B cell (primary cell): ENCODE data around the gene UNC79. TPM values are rescaled to one million over a fixed set of nuclear protein-coding genes. Genes with fewer than 3 reads are reported as not detected.

ENCODE experiments used
- ATAC-seq: fragments of 200-7000 bp; cut with Tn5 transposase; one replicate; pipeline ENCODE4 v1.10.0; 2021; ENCODE audit warnings: low read depth, mild to moderate bottlenecking, moderate number of reproducible peaks, moderate library complexity
- CTCF ChIA-PET: fragments of 350-600 bp; sonication (Branson Sonifier 250); formaldehyde crosslinking; loops from one replicate; lab custom pipeline; 2021; ENCODE audit warnings: antibody characterized with exemption, inconsistent platforms; lab: Charles Lee
- POLR2A ChIA-PET: fragments of 350-600 bp; sonication (Branson Sonifier 250); formaldehyde crosslinking; loops from one replicate; lab custom pipeline; 2021; ENCODE audit warnings: antibody characterized with exemption; lab: Charles Lee
- DNase-seq: peaks from one replicate; pipeline ENCODE4 v3.0.0; 2013
- H2AFZ ChIP-seq: 2 replicates; pipeline ENCODE4 v1.6.1; 2012; ENCODE audit warnings: mild to moderate bottlenecking, low read depth, low read length; ENCODE audit not compliant: insufficient read depth, poor library complexity, severe bottlenecking
- H3K27ac ChIP-seq, 2 donors: 1 replicate in 1 of 2; 2 replicates in 1 of 2; pipeline ENCODE4 v1.5.1; 2012 to 2013; ENCODE audit warnings: low read length in 2 of 2, mild to moderate bottlenecking in 2 of 2, moderate library complexity in 1 of 2
- H3K27me3 ChIP-seq, 4 experiments: fragments of 200-600 bp in 1 of 4; sonication (generic) in 1 of 4; replicated peaks in 1 of 4; 1 replicate in 2 of 4; 2 replicates in 2 of 4; pipeline versions ENCODE4 v1.6.1 to v1.7.0; 2013 to 2016; ENCODE audit warnings: low read length in 3 of 4, mild to moderate bottlenecking in 2 of 4, mixed read lengths in 1 of 4, moderate library complexity in 1 of 4; ENCODE audit not compliant: insufficient read depth in 4 of 4, control insufficient read depth in 3 of 4; ENCODE audit errors: control extremely low read depth in 1 of 4
- H3K36me3 ChIP-seq, 2 experiments: replicated peaks in 1 of 2; 1 replicate in 1 of 2; 2 replicates in 1 of 2; pipeline versions ENCODE4 v1.6.1 to v1.7.1; 2013; ENCODE audit warnings: low read length in 1 of 2; ENCODE audit not compliant: insufficient read depth in 2 of 2, control insufficient read depth in 1 of 2; ENCODE audit errors: control extremely low read depth in 1 of 2, extremely low read depth in 1 of 2
- H3K4me1 ChIP-seq, 2 donors: fragments of 200-600 bp in 1 of 2; sonication (generic) in 1 of 2; 1 replicate in 1 of 2; 2 replicates in 1 of 2; pipeline versions ENCODE4 v1.5.1 to v1.6.1; 2013 to 2017; ENCODE audit warnings: low read length in 2 of 2; ENCODE audit not compliant: control insufficient read depth in 2 of 2, insufficient read depth in 2 of 2
- H3K4me2 ChIP-seq: replicated peaks from 2 replicates; pipeline ENCODE3; 2012; ENCODE audit warnings: mild to moderate bottlenecking, low read depth, low read length; ENCODE audit not compliant: poor library complexity, severe bottlenecking
- H3K4me3 ChIP-seq, 5 experiments: fragments of 200-600 bp in 1 of 5; sonication (generic) in 1 of 5; 1 replicate in 3 of 5; 2 replicates in 2 of 5; pipeline versions ENCODE4 v1.5.1 to v1.7.0; 2011 to 2016; ENCODE audit warnings: low read length in 4 of 5, mild to moderate bottlenecking in 4 of 5, low read depth in 2 of 5, control low read depth in 1 of 5, moderate library complexity in 1 of 5; ENCODE audit not compliant: insufficient read depth in 1 of 5; ENCODE audit errors: control extremely low read depth in 1 of 5, extremely low read depth in 1 of 5
- H3K79me2 ChIP-seq: fragments of 200-600 bp; sonication (generic); one replicate; pipeline ENCODE4 v1.6.0; 2016; ENCODE audit warnings: low read length; ENCODE audit not compliant: control insufficient read depth, insufficient read depth
- H3K9ac ChIP-seq: fragments of 200-600 bp; sonication (generic); 2 replicates; pipeline ENCODE4 v1.6.1; 2017; ENCODE audit warnings: mild to moderate bottlenecking, low read length, moderate library complexity
- H3K9me3 ChIP-seq, 3 donors: one replicate each; pipeline versions ENCODE4 v1.6.1 to v1.7.1; 2013; ENCODE audit warnings: low read length in 2 of 3; ENCODE audit not compliant: control insufficient read depth in 2 of 3, insufficient read depth in 1 of 3; ENCODE audit errors: control extremely low read depth in 1 of 3
- H4K20me1 ChIP-seq: 2 replicates; pipeline ENCODE4 v1.6.0; 2012; ENCODE audit warnings: mild to moderate bottlenecking, low read length; ENCODE audit not compliant: insufficient read depth, control insufficient read depth, poor library complexity, severe bottlenecking
- H3K27ac Mint-ChIP-seq: one replicate; pipeline ENCODE4 v1.8.0; 2021; ENCODE audit warnings: mixed read lengths
- H3K27me3 Mint-ChIP-seq: one replicate; pipeline ENCODE4 v1.8.0; 2021; ENCODE audit warnings: mixed read lengths
- H3K4me1 Mint-ChIP-seq: one replicate; pipeline ENCODE4 v1.8.0; 2021; ENCODE audit warnings: mixed read lengths
- H3K4me3 Mint-ChIP-seq: one replicate; pipeline ENCODE4 v1.8.0; 2021; ENCODE audit warnings: mixed read lengths
- H3K9me3 Mint-ChIP-seq: one replicate; pipeline ENCODE4 v1.8.0; 2022; ENCODE audit warnings: mixed read lengths; ENCODE audit not compliant: insufficient read depth
- EZH2 ChIP-seq: IDR thresholded peaks from 2 replicates; pipeline ENCODE4 v1.6.1; 2012; ENCODE audit warnings: borderline replicate concordance, low read depth, mild to moderate bottlenecking, moderate library complexity, low read length; ENCODE audit not compliant: insufficient read depth, poor library complexity, severe bottlenecking
- WGBS: methylation state at CpG from one replicate; pipeline ENCODE4 v1.1.5; 2013; ENCODE audit warnings: missing lambda C conversion rate; ENCODE audit not compliant: insufficient coverage; 5-methylcytosine and 5-hydroxymethylcytosine counted together
- intact Hi-C: fragments of 100-400 bp; cut with micrococcal nuclease; formaldehyde crosslinking; loops from one replicate; pipeline ENCODE4 v1.10.0; 2022
- polyA plus RNA-seq: library from polyadenylated mRNA; depleted of rRNA; stranded (reverse); fragments of >200 nt; gene quantifications from 2 replicates; pipeline ENCODE4 v1.2.3, GENCODE V29; 2012
- total RNA-seq, 2 donors: library from RNA; stranded (reverse); fragments of 120-200 nt in 1 of 2; gene quantifications; 1 replicate in 1 of 2; 2 replicates in 1 of 2; pipeline versions ENCODE4 v1.2.3 to v1.2.4, GENCODE V29; 2013 to 2022
- TF ChIP-seq, protein P1 (sequence below): fragments of 200-600 bp; IDR thresholded peaks from one replicate; pipeline ENCODE4 v1.8.0; 2022; ENCODE audit warnings: antibody characterized with exemption, mild to moderate bottlenecking

The UNC79 gene
- total and polyA plus RNA-seq, 2 donors (not counting 1 experiment from before 2014, with no cell fraction given) = 0.04 to 0.15 TPM

DNA sequence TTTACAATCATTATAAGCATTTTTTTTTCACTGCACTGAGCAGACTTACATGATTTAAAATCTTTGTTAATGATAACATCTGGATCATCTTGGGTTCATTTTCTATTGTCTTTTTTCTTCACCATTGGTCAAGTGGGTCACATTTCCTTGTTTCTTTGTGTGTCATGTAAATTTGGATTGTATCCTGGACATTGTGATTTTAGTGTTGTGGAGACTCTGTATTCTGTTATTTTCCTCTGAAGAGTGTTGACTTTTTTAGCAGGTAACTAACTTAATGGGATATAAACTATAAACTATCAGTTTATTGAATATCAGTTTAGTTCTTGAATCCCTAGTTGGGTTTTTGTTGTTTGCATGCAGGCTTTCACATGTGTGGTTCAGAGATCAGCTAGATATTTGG, 4.0 kb upstream of the UNC79 start:
- CTCF ChIA-PET = no interaction called here
- H3K4me1 Mint-ChIP-seq = peaks cover 5% of the 10 kb centered on the region
- TF ChIP-seq, protein P1, sequence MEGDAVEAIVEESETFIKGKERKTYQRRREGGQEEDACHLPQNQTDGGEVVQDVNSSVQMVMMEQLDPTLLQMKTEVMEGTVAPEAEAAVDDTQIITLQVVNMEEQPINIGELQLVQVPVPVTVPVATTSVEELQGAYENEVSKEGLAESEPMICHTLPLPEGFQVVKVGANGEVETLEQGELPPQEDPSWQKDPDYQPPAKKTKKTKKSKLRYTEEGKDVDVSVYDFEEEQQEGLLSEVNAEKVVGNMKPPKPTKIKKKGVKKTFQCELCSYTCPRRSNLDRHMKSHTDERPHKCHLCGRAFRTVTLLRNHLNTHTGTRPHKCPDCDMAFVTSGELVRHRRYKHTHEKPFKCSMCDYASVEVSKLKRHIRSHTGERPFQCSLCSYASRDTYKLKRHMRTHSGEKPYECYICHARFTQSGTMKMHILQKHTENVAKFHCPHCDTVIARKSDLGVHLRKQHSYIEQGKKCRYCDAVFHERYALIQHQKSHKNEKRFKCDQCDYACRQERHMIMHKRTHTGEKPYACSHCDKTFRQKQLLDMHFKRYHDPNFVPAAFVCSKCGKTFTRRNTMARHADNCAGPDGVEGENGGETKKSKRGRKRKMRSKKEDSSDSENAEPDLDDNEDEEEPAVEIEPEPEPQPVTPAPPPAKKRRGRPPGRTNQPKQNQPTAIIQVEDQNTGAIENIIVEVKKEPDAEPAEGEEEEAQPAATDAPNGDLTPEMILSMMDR = no peak
- TF ChIP-seq EZH2 = no peak
- H3K27me3 Mint-ChIP-seq = peaks cover 27% of the 10 kb centered on the region
- POLR2A ChIA-PET = no interaction called here
- no peak overlapping the region for H3K4me3 Mint-ChIP-seq
- peaks cover 3 to 9% of the 10 kb centered on the region in 2 donors for H3K4me1 ChIP-seq
- H3K4me2 ChIP-seq = no peak overlapping the region
- no peaks in the 10 kb centered on the region for H4K20me1 ChIP-seq
- H3K27ac Mint-ChIP-seq = no peak overlapping the region
- DNase-seq = no peak
- intact Hi-C loops = no loop called here
- no peaks in the 10 kb centered on the region for H3K36me3 ChIP-seq
- H3K9me3 Mint-ChIP-seq = peaks cover 15% of the 10 kb centered on the region
- peaks cover 6 to 11% (median 9%) of the 10 kb centered on the region in 3 donors for H3K9me3 ChIP-seq
- no peak overlapping the region for H3K9ac ChIP-seq
- H3K27me3 ChIP-seq = peaks cover 0 to 17% (median 8%) of the 10 kb centered on the region in 4 experiments
- no peaks in the 10 kb centered on the region for H3K79me2 ChIP-seq
- no peak overlapping the region for H3K4me3 ChIP-seq
- H3K27ac ChIP-seq = no peak overlapping the region
- no peak for ATAC-seq
- no peak overlapping the region for H2AFZ ChIP-seq

- 19% methylated on average over 6 of the region's 27 CpGs for WGBS
- peaks cover 0 to 24% (median 20%) of the 10 kb centered on the region in 4 experiments for H3K27me3 ChIP-seq
Measured at GRCh38 chr14:93431036-93431670, 414 bp downstream of the UNC79 start.

More at GRCh38 chr14:93431036-93431670, 414 bp downstream of the UNC79 start:
- Histone ChIP-seq H3K4me1 (peaks cover 3 to 9% of the 10 kb centered on the region in 2 donors), H3K36me3 (no peaks in the 10 kb centered on the region), H4K20me1 (no peaks in the 10 kb centered on the region), H3K9ac (no peak overlapping the region), H3K27ac (no peak overlapping the region), H3K4me2 (no peak overlapping the region), H3K9me3 (peaks cover 6 to 11% (median 7%) of the 10 kb centered on the region in 3 donors), H3K4me3 (no peak overlapping the region), H3K79me2 (no peaks in the 10 kb centered on the region), H2AFZ (no peak overlapping the region)
- intact Hi-C loops = no loop called here
- ChIA-PET CTCF (no interaction called here), POLR2A (no interaction called here)
- Mint-ChIP-seq H3K4me1 (peaks cover 5% of the 10 kb centered on the region), H3K27ac (no peak overlapping the region), H3K4me3 (no peak overlapping the region), H3K9me3 (peaks cover 5% of the 10 kb centered on the region), H3K27me3 (peaks cover 51% of the 10 kb centered on the region)
- no peak for TF ChIP-seq EZH2
- TF ChIP-seq, protein P1 = no peak
- ATAC-seq (no peak), DNase-seq (no peak)
